Epithelial cell of esophagus (primary cell): ENCODE results near the gene RNF220.
A peak's percentile ranks its signal among the peaks of the same experiment; 100 is the strongest.

Experiments used
- DNase-seq: peaks from one replicate; pipeline ENCODE4 v3.0.0; 2010; ENCODE audit warnings: low read depth
- H3K4me3 ChIP-seq: 2 replicates; pipeline ENCODE4 v1.5.1; 2011; ENCODE audit warnings: mild to moderate bottlenecking, low read length, control low read depth
- TF ChIP-seq, protein P1 (sequence below): IDR thresholded peaks from 2 replicates; pipeline ENCODE4 v1.5.1; 2011; ENCODE audit warnings: low read depth, mild to moderate bottlenecking, low read length, control low read depth, inconsistent platforms; ENCODE audit not compliant: insufficient read depth; ENCODE audit errors: missing control alignments

The RNF220 gene

DNA sequence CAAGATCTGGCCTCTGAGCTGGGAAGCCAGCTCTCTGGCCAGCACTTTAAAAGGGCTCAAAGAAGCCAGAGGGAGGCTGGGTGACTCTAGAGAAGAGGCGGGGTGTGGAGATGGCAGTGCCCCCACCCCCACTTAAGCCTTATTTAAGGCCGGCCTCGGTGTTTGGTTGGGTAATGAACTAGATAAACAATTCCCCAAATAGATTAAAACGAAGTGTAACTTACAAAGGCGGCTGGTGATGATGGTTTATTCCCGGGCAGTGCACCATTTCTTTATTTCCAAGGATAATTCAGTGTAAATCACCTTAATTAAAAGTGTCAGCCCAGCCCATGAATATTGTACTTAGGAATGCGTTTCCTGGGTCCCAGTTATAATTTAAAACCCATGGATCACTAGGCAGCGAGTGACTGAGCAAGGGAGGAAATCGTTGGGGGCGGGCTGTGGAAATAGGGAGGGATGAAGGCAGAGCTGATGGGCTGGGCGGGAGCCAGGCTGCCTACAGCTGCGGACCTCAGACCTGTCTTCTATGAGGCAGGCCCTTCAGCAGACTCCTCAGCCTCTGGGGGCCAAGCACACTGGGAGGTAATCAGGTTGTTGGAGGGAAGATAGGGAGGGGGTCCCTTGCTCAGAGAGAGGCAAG lies 214.3 kb downstream of the RNF220 start:
- no peak overlapping the region for H3K4me3 ChIP-seq
- peak; percentile 24 for DNase-seq
- TF ChIP-seq, protein P1, sequence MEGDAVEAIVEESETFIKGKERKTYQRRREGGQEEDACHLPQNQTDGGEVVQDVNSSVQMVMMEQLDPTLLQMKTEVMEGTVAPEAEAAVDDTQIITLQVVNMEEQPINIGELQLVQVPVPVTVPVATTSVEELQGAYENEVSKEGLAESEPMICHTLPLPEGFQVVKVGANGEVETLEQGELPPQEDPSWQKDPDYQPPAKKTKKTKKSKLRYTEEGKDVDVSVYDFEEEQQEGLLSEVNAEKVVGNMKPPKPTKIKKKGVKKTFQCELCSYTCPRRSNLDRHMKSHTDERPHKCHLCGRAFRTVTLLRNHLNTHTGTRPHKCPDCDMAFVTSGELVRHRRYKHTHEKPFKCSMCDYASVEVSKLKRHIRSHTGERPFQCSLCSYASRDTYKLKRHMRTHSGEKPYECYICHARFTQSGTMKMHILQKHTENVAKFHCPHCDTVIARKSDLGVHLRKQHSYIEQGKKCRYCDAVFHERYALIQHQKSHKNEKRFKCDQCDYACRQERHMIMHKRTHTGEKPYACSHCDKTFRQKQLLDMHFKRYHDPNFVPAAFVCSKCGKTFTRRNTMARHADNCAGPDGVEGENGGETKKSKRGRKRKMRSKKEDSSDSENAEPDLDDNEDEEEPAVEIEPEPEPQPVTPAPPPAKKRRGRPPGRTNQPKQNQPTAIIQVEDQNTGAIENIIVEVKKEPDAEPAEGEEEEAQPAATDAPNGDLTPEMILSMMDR: no peak

DNA sequence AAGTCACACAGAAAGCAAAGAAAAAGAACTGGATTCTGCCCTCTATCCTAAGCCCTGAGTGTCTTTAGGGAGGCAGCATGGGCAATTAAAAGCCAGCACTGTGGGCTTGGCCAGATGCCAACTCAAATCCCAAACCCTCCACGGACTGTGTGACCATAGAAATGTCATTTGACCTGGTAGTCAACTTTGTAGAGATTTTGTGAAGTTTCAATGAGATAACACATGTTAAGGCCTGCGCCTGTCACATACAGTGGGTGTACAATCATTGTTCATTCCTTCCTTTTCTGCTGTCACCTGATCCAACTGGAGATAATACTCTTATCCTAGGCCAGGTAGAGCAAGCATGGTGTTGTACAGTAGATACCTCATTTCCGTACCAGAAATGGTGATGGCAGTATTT lies 215.0 kb downstream of the RNF220 start:
- TF ChIP-seq, protein P1: no peak
- H3K4me3 ChIP-seq: no peak overlapping the region
- no peak for DNase-seq

DNA sequence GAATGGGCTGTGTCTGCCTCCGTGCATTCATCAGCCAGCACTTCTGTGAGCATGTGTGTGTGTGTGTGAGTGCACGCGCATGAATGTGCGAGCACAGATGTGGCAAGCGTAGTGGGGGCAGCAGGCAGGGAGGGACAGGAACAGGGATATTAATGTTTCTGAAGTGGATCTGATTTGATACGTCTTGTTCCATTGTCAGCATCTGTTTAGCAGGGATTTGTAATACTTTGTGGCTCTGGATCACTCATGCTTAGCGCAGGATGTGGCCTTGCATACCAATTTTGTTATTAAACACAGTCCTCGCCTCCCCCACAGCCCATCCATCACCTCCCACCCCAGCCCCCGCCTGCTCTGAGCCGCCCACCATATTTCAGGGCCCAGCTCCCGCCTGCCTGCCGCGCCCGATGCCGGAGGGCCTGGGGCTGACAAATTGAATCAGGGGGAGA lies 216.8 kb downstream of the RNF220 start:
- TF ChIP-seq, protein P1: no peak
- H3K4me3 ChIP-seq: no peak overlapping the region
- DNase-seq: no peak

DNA sequence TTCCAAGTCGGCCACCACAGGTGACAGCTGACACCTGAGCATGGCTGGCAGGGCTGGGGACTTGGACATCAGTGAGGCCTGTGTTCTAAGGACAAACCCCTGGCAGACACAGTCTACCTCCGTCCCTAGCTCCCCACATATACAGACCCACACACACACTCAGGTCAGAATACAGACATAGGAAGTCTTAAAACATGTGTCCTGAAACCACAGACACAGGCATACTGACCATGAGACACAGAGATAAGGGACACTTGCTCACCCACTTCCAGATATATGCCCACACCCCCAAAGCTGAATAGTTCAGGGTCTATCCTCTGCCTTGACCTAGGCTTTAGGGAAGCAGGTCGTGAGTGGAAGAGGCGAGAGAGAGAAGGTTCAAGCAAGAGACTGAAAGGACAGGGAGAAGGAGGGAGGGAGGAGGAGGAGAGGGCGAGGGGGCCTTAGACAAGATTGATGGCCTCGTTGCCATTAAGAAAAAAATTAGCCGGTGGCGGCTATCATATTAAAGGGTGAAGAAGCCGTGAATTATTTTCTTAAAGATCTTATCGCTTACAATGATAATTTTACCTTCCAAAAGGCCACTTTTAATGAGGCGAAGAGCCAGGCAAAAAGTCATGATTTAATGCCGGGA lies 219.3 kb downstream of the RNF220 start:
- TF ChIP-seq, protein P1: no peak
- H3K4me3 ChIP-seq: no peak overlapping the region
- no peak for DNase-seq

DNA sequence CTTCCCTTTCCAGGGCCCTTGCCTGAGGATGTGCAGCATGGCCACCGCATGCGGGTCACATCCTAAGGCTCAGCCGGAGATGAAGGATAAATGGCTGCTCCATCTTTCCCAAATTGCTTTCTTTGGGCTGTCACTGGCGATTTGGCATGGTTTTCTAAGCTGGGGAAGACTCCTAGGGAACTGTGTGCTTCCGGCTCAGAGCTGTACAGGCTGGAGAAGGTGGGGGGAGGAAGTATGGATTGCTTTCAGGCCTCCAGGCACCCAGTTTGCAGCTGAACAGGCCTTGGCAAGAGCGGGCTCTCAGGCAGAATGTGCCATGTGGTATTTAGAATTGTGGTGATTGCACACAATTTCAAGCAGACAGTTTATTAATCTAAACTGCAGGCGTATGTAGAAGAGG lies 220.3 kb downstream of the RNF220 start:
- peak; percentile 37 for DNase-seq
- TF ChIP-seq, protein P1: no peak
- no peak overlapping the region for H3K4me3 ChIP-seq

DNA sequence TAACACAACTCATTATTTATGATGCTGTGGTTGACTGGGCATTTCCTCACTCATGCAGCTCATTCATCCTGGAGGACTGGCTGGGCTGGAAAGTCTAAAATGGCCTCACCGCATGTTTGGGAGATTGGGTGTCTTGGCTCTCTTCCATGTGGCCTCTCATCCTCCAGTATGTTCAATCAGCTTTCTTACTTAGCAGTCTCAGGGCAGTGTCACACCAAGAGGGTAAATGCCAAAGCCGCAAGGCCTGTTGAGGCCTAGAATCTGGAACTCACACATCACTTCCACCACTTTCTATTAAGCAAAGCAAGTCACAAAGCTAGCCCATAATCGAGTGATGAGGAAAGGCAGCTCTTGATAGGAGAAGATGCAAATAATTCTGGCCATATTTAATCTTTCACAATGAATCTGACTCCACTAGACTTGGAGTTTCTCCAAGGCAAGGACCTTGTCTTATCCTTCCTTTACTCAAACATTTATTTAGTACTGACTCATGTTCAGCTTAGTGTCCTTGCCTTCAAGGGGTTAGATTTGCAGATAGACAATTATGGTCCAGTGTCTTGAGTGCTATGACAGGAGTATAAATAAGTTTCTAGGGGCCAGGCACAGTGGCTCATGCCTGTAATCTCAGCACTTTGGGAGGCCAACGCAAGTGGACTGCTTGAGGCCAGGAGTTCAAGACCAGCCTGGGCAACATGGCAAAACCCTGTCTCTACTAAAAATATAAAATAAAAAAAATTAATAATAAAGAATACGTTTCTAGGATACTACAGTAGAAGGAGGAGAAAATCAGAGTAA lies 224.1 kb downstream of the RNF220 start:
- TF ChIP-seq, protein P1: no peak
- H3K4me3 ChIP-seq: no peak overlapping the region
- peak; percentile 94 for DNase-seq
